HG02588 (cell line): ENCODE data around the gene CEP85L.

ENCODE experiments used
- ATAC-seq: cut with Tn5 transposase; IDR thresholded peaks from one replicate; pipeline ENCODE4 v1.9.1; 2021; ENCODE audit warnings: mild to moderate bottlenecking, moderate library complexity; ENCODE audit not compliant: unreplicated experiment

Gene CEP85L

GRCh38 chr6:118580585-118581419 is 70.6 kb downstream of the CEP85L start:
- ATAC-seq, result no peak

GRCh38 chr6:118579786-118580185 is 71.6 kb downstream of the CEP85L start:
- no peak for ATAC-seq

- no peak for ATAC-seq
Observed at GRCh38 chr6:118578617-118579016, 72.8 kb downstream of the CEP85L start.

- no peak for ATAC-seq
Observed at GRCh38 chr6:118577972-118578371, 73.4 kb downstream of the CEP85L start.

GRCh38 chr6:118574051-118574865 is 77.1 kb downstream of the CEP85L start:
- no peak for ATAC-seq

- ATAC-seq, result no peak
Observed at GRCh38 chr6:118571121-118571520, 80.3 kb downstream of the CEP85L start.

- no peak for ATAC-seq
Observed at GRCh38 chr6:118569498-118569897, 81.9 kb downstream of the CEP85L start.

- no peak for ATAC-seq
Observed at GRCh38 chr6:118567974-118568373, 83.4 kb downstream of the CEP85L start.

- ATAC-seq, result peak; percentile 99
Observed at GRCh38 chr6:118565311-118565960, 86.0 kb downstream of the CEP85L start.

- ATAC-seq, result no peak
Observed at GRCh38 chr6:118562959-118563358, 88.4 kb downstream of the CEP85L start.

GRCh38 chr6:118562248-118562647 is 89.1 kb downstream of the CEP85L start:
- ATAC-seq, result no peak

- ATAC-seq, result no peak
Observed at GRCh38 chr6:118559659-118560058, 91.7 kb downstream of the CEP85L start.

- no peak for ATAC-seq
Observed at GRCh38 chr6:118558464-118559217, 92.8 kb downstream of the CEP85L start.

GRCh38 chr6:118554698-118555097 is 96.7 kb downstream of the CEP85L start:
- ATAC-seq, result no peak

- ATAC-seq, result no peak
Observed at GRCh38 chr6:118553132-118553531, 98.3 kb downstream of the CEP85L start.

GRCh38 chr6:118551063-118552053 is 100.0 kb downstream of the CEP85L start:
- peak; percentile 85 for ATAC-seq

GRCh38 chr6:118548613-118549012 is 102.8 kb downstream of the CEP85L start:
- ATAC-seq, result no peak

GRCh38 chr6:118548136-118548535 is 103.3 kb downstream of the CEP85L start, which contains the start of gene PLN:
TSS of gene PLN (plus strand) at chr6:118548296. CDS start at chr6:118558922, 10,626 bp downstream.
- no peak for ATAC-seq

GRCh38 chr6:118546880-118547218 is 104.5 kb downstream of the CEP85L start:
- ATAC-seq, result no peak
